GM21390 (cell line): ENCODE measurements around the gene IFNG-AS1.

Experiments used
- ATAC-seq: cut with Tn5 transposase; IDR thresholded peaks from one replicate; pipeline ENCODE4 v1.9.1; 2021; ENCODE audit not compliant: unreplicated experiment

Gene IFNG-AS1

GRCh38 chr12:67993143-67993542 lies 3.9 kb downstream of the IFNG-AS1 start:
- no peak for ATAC-seq

GRCh38 chr12:67994046-67994445 lies 4.8 kb downstream of the IFNG-AS1 start:
- no peak for ATAC-seq

DNA sequence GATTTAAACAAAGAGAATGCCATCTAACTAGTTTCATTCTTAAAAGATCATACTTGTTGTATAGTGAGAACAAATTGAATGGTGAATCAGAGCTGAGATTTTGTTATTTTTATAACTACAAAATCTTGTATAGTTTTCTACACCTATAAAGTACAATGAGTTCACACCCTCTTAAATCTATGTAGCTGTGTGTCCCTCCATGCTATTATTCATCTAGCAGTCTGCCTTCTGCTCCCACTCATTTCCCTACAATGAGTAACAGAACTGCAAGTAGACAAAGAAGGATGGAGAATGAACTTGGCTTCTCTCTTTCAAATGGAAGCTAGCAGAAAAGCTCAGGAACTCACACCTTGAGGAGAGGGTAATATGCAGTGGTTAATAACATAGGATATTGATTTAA lies 7.1 kb downstream of the IFNG-AS1 start:
- no peak for ATAC-seq

GRCh38 chr12:67998379-67998778 lies 9.1 kb downstream of the IFNG-AS1 start:
- no peak for ATAC-seq

GRCh38 chr12:67999244-67999643 lies 10.0 kb downstream of the IFNG-AS1 start:
- ATAC-seq, result no peak

GRCh38 chr12:68001486-68002466 lies 12.5 kb downstream of the IFNG-AS1 start:
- ATAC-seq, result no peak

GRCh38 chr12:68003777-68004176 lies 14.5 kb downstream of the IFNG-AS1 start:
- no peak for ATAC-seq

- no peak for ATAC-seq
These were observed 17.8 kb downstream of the IFNG-AS1 start for GRCh38 chr12:68007033-68007432.

DNA sequence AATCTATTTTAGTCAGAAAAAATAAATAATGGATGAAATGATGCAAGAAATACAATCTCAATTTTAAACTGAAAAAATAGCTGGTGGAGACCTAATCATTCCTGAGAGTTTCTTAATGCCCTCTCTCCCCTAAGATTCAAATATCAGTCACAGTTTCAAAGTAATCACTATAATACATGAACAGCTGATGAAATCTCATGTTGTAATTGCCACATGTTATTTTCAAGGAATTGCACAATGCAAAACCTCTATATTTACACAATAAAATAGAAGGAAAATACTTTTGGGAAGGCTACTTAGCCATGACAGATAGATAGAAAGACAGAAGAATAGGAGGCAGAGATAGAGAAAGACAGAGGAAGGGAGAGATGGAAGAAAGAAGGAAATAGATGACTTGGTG lies 18.2 kb downstream of the IFNG-AS1 start:
- no peak for ATAC-seq

- ATAC-seq, result no peak
These were observed 22.1 kb downstream of the IFNG-AS1 start for GRCh38 chr12:68011206-68011881.

- ATAC-seq, result peak; percentile 39
These were observed 22.6 kb downstream of the IFNG-AS1 start for GRCh38 chr12:68011882-68012207.

DNA sequence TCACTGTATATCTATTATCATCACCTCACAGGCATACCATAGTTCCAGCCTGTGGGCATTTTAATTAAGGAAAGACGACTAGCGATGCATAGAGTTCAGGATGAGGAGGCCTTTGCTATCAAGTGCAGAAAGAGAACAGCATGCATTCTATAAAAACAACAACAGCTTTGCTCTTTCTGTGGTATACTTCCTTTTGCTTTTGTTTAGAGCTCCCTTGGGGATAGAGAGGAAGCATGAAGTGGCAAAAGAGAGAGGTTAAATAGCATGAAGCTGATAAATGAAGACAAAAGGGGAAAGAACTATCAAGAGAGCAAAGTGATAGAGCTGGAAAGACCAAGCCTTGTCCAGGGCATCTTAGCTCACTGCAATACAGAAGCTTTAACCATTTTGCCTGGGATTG lies 23.5 kb downstream of the IFNG-AS1 start:
- ATAC-seq, result peak; percentile 79

DNA sequence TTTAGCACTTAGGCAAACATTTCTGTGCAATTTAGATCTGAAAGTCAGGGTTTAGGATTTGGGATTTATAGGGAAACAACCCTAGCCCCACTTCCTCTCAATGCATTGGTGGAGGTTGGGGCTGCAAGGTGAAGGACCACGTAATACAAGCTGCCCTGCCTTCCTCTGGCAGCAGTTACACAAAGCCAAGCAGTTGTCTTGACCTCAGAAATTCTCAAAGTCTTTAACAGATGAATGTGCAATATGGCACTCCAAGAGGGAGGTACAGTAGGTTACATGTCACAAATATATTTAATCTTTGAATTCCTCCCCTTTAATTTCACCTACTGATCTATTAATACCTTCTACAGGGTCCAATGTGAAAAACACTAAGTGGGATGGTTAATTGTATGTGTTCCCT lies 23.9 kb downstream of the IFNG-AS1 start:
- no peak for ATAC-seq

DNA sequence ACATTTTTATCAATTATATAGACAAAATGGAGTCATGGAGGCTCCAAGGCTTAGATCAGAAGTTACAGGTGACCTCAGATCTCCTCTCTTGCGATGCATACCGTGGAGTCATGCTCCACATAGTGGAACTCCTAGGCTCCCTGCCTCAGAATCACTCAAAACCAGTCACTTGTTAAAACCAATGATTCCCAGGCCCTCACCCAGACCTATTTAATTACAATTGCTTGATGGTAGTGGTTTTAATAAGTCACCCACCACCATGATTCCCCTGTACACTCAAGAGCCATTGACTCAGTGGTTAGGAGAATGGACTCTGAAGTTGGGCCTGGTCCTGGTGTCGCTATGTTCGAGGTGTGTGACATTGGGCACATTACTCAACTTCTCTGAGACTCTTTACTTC lies 26.9 kb downstream of the IFNG-AS1 start:
- no peak for ATAC-seq

DNA sequence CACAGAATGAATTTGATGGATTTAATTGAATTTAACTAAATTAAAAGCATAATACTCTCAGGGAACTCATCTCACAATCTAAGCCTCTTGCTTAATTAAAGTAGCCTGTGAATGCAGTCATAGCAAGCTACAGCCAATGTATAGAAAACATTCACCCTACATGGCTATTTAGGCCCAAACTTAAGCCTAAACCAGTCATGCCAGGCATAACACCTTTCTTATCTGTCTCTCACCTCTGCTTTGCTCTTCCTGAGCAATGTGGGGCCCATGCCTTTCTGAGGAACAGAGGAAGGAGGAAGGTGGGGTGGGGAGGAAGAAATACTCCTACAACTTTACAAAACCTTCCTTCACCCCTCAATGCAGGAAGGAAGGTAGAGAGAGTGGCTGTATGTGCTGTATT lies 29.1 kb downstream of the IFNG-AS1 start:
- ATAC-seq, result no peak

DNA sequence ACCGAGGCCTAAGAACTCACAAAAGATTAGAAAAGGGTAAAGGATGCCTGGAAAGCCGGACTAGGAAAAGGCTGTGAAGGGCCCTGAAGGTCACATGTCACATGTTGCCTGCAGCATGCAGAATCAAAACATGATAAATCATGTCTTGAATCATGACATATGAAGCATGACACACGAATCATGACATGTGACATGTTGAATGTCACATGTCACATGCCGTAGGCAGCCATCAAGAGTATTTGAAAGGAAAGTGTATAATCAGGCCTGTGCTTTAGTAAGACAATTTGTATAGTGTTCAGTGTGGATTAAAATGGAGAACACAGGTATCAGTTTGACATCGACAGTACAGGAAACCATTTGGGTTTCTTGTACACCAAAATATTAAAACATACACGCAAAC lies 30.8 kb downstream of the IFNG-AS1 start:
- no peak for ATAC-seq

DNA sequence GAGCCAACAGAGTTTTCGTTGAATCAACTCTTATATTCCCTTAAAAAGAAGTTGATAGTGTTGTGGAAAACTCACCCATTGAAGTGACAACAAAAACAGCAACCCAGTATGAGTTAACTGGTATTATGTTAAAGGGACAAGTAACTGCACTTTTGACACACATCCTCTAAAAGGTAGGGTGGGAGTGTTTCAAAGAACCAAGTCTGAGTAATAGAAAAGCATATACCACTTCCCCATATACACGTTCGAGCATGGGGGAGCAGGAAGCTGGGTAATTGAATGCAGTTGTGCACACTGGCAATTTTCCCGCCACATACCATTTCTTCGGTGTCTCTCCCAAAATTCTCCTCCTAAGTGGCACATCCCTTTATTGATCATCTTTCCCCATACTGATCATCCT lies 31.5 kb downstream of the IFNG-AS1 start:
- no peak for ATAC-seq

GRCh38 chr12:68028647-68029046 lies 39.4 kb downstream of the IFNG-AS1 start:
- ATAC-seq, result no peak

GRCh38 chr12:68030248-68030647 lies 41.0 kb downstream of the IFNG-AS1 start:
- no peak for ATAC-seq

DNA sequence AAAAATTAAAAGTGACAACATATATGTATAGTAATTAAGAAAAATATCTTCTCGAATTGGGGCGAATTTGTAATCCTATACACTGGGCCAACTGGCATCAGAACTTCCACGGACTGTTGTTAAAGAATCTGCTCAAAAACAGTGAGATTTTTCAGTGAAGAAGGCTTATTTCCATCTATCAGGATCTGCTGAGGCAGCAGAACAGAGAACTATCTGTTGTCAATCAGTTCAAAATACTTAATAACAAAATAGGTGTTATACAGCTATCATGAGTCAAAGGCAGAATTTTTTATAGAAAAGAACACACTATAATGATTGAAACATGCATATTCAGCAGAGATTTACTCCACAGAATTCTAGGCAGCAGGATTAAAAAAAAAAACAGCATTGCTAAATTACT lies 41.9 kb downstream of the IFNG-AS1 start:
- no peak for ATAC-seq

DNA sequence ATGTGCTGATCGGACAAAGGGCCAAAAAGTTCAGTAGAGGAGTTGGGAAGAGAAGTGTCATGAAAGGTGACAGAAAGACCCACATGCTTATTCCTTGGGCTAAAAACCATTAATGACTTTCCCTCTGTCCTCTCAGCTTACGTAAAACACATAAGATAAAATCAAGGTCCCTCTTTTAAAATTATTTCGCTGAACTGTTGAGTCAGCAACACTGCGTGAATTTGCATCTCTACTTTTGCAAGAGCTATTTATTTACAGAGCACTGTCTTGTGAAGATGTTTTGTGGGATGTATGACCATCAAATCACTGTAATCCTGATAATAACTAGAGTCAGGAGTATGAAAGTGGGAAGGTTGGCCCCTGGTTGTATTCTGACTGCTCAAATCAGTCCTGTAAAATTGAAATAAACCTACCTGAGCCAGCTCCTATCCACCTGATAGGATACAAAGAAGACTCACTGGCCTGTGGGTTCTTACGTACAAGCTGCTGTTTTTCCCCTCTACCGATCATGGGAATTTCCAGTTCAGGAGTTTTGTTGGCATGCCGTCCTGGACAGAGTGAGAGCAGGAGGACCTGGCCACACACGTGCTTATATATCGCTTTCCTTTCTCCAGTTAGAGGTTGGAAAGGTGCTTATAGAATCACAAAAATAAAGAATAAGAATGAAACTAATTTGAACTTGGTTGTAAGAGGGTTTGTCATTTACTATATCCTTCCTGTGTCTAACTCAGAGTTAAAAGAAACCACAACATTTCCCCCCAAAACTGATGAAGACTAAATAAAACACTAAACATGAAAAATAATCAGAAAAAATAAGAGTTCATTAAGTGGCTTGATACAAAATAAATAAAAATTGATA lies 42.9 kb downstream of the IFNG-AS1 start:
- ATAC-seq, result no peak
